GM18507 (cell line): ENCODE data around the gene STK16.
A peak's percentile ranks its signal among the peaks of the same experiment; 100 is the strongest.

Experiments used
- DNase-seq: peaks from one replicate; pipeline ENCODE4 v3.0.0; 2011; ENCODE audit warnings: low read depth; ENCODE audit not compliant: insufficient read length; ENCODE audit errors: extremely low spot score
- FAIRE-seq: peaks from 2 replicates; lab custom pipeline; 2011; peaks lifted over from hg19 to GRCh38; lab: Jason Lieb, UNC

The STK16 gene

GRCh38 chr2:219296631-219297391 lies 51.5 kb downstream of the STK16 start:
- DNase-seq, result no peak
- no peak for FAIRE-seq

GRCh38 chr2:219297766-219298456 lies 52.6 kb downstream of the STK16 start:
- DNase-seq (no peak), FAIRE-seq (no peak)

GRCh38 chr2:219298759-219299371 lies 53.6 kb downstream of the STK16 start:
- DNase-seq, result peak; percentile 84
- peak; percentile 89 for FAIRE-seq

GRCh38 chr2:219299372-219299760 lies 54.1 kb downstream of the STK16 start:
- FAIRE-seq, result no peak
- no peak for DNase-seq
